ENCODE measurements around the gene FECH. TPM values are rescaled to one million over a fixed set of nuclear protein-coding genes. Genes with fewer than 3 reads are reported as not detected.
"Not testable (repeated sequence)": the region's sequence is repeated elsewhere in the genome, so short reads cannot be mapped to it uniquely, and the experiment has no call there.

Gene FECH
- total RNA-seq: 54.4 TPM

GRCh38 chr18:57586251-57587049, at the start of gene FECH:
Gene FECH (minus strand): TSS chr18:57586702. CDS start chr18:57586620, 82 bp downstream.
- peak; percentile 61 for DNase-seq

GRCh38 chr18:57635003-57635822, 48.7 kb upstream of the FECH start:
- DNase-seq: peak; percentile 64

- DNase-seq: no peak
Measured at GRCh38 chr18:57631697-57632096, 45.2 kb upstream of the FECH start.

GRCh38 chr18:57630754-57631595, 44.5 kb upstream of the FECH start:
- no peak for DNase-seq

- DNase-seq: peak; percentile 96
Measured at GRCh38 chr18:57630002-57630753, 43.7 kb upstream of the FECH start.

GRCh38 chr18:57629422-57629821, 42.9 kb upstream of the FECH start:
- no peak for DNase-seq

GRCh38 chr18:57627488-57627887, 41.0 kb upstream of the FECH start:
- no peak for DNase-seq

GRCh38 chr18:57624988-57625387, 38.5 kb upstream of the FECH start:
- DNase-seq: no peak

GRCh38 chr18:57621246-57621604, 34.7 kb upstream of the FECH start:
- DNase-seq: no peak

GRCh38 chr18:57619876-57620275, 33.4 kb upstream of the FECH start:
- DNase-seq: no peak

GRCh38 chr18:57618910-57619309, 32.4 kb upstream of the FECH start:
- DNase-seq: no peak

- DNase-seq: no peak
Measured at GRCh38 chr18:57603871-57604270, 17.4 kb upstream of the FECH start.

- no peak for DNase-seq
Measured at GRCh38 chr18:57595347-57595746, 8.8 kb upstream of the FECH start.

GRCh38 chr18:57592716-57593115, 6.2 kb upstream of the FECH start:
- not testable (repeated sequence) for DNase-seq

GRCh38 chr18:57589161-57589560, 2.7 kb upstream of the FECH start:
- no peak for DNase-seq

- DNase-seq: no peak
Measured at GRCh38 chr18:57587098-57587661, 678 bp upstream of the FECH start.

GRCh38 chr18:57585855-57586250, 649 bp downstream of the FECH start:
- no peak for DNase-seq

- DNase-seq: no peak
Measured at GRCh38 chr18:57585421-57585820, 1.1 kb downstream of the FECH start.

GRCh38 chr18:57584444-57584843, 2.1 kb downstream of the FECH start:
- DNase-seq: no peak

- DNase-seq: no peak
Measured at GRCh38 chr18:57583297-57583835, 3.1 kb downstream of the FECH start.

- no peak for DNase-seq
Measured at GRCh38 chr18:57581301-57581934, 5.1 kb downstream of the FECH start.

Data from skin of body (tissue), 2 donors.